Neural cell (in vitro differentiated cells): ENCODE measurements around the gene ZNF593. TPM values are rescaled to one million over a fixed set of nuclear protein-coding genes. Genes with fewer than 3 reads are reported as not detected.

Experiments
- H2AFZ ChIP-seq: fragments of 200-600, 300-800 bp; sonication (generic), shearing (Covaris generic); 2 replicates; pipeline ENCODE4 v1.6.0; 2014; ENCODE audit warnings: low read depth, mild to moderate bottlenecking, antibody characterized with exemption, low read length, moderate library complexity
- H3F3A ChIP-seq: fragments of 200-600 bp; shearing (Covaris generic); 2 replicates; pipeline ENCODE4 v1.6.1; 2016; ENCODE audit warnings: mild to moderate bottlenecking, moderate library complexity, mixed read lengths, antibody characterized with exemption, low read length; ENCODE audit not compliant: insufficient read depth, poor library complexity, severe bottlenecking
- H3K27ac ChIP-seq: fragments of 200-600, 300-800 bp; sonication (generic), shearing (Covaris generic); 2 replicates; pipeline ENCODE4 v1.5.1; 2014; ENCODE audit warnings: mild to moderate bottlenecking, low read length, moderate library complexity
- H3K27me3 ChIP-seq: fragments of 300-800, 200-600 bp; sonication (generic), shearing (Covaris generic); 2 replicates; pipeline ENCODE4 v1.6.0; 2014; ENCODE audit warnings: mild to moderate bottlenecking, low read depth, low read length, moderate library complexity; ENCODE audit not compliant: insufficient read depth
- H3K36me3 ChIP-seq: fragments of 300-800, 200-600 bp; sonication (generic), shearing (Covaris generic); 2 replicates; pipeline ENCODE4 v1.5.1; 2014; ENCODE audit warnings: mild to moderate bottlenecking, antibody characterized with exemption, low read length, moderate library complexity; ENCODE audit not compliant: insufficient read depth
- H3K4me2 ChIP-seq: fragments of 300-800, 200-600 bp; sonication (generic), shearing (Covaris generic); 2 replicates; pipeline ENCODE4 v1.6.0; 2014; ENCODE audit warnings: mild to moderate bottlenecking, low read length
- H3K4me3 ChIP-seq: fragments of 300-800, 200-600 bp; sonication (generic), shearing (Covaris generic); 2 replicates; pipeline ENCODE4 v1.5.1; 2014; ENCODE audit warnings: mild to moderate bottlenecking, low read length, moderate library complexity
- H3K79me2 ChIP-seq: fragments of 200-600 bp; shearing (Covaris generic); replicated peaks from 2 replicates; pipeline ENCODE4 v1.6.0; 2014; ENCODE audit warnings: mild to moderate bottlenecking, low read length, moderate library complexity; ENCODE audit not compliant: insufficient read depth
- H3K9ac ChIP-seq: fragments of 300-800, 200-600 bp; sonication (generic), shearing (Covaris generic); 2 replicates; pipeline ENCODE4 v1.6.1; 2016; ENCODE audit warnings: mild to moderate bottlenecking, low read length, mixed read lengths
- H3K9me2 ChIP-seq: fragments of 200-600 bp; shearing (Covaris generic); 2 replicates; pipeline ENCODE4 v1.6.1; 2016; ENCODE audit warnings: mild to moderate bottlenecking, low read length, mixed read lengths; ENCODE audit not compliant: insufficient read depth
- H3K9me3 ChIP-seq: fragments of 200-600, 300-800 bp; sonication (generic), shearing (Covaris generic); 2 replicates; pipeline ENCODE4 v1.6.1; 2016; ENCODE audit warnings: mild to moderate bottlenecking, mixed run types, low read length, moderate library complexity, mixed read lengths
- H4K20me1 ChIP-seq: fragments of 200-600 bp; shearing (Covaris generic); 2 replicates; pipeline ENCODE4 v1.6.1; 2016; ENCODE audit warnings: mild to moderate bottlenecking, mixed run types; ENCODE audit not compliant: insufficient read depth
- EP300 ChIP-seq: fragments of 450-650 bp; conservative IDR thresholded peaks from 2 replicates; pipeline ENCODE4 v1.6.1; 2014; ENCODE audit warnings: antibody characterized with exemption, mild to moderate bottlenecking, moderate library complexity; ENCODE audit not compliant: poor library complexity, severe bottlenecking
- EZH2 ChIP-seq: fragments of 200-600, 300-800 bp; shearing (Covaris generic), sonication (generic); IDR thresholded peaks from 2 replicates; pipeline ENCODE4 v1.6.1; 2014; ENCODE audit warnings: antibody characterized with exemption, low read length, borderline replicate concordance, mild to moderate bottlenecking; ENCODE audit not compliant: insufficient read depth, poor library complexity, severe bottlenecking
- MXI1 ChIP-seq: fragments of 450-650 bp; conservative IDR thresholded peaks from 2 replicates; pipeline ENCODE4 v1.6.1; 2014; ENCODE audit warnings: antibody characterized with exemption, mild to moderate bottlenecking; ENCODE audit not compliant: poor library complexity, severe bottlenecking
- POLR2AphosphoS5 ChIP-seq: IDR thresholded peaks from 2 replicates; pipeline ENCODE4 v1.6.1; 2012
- RAD21 ChIP-seq: fragments of 450-650 bp; conservative IDR thresholded peaks from 2 replicates; pipeline ENCODE4 v1.6.1; 2014; ENCODE audit warnings: antibody characterized with exemption, mild to moderate bottlenecking, moderate library complexity
- SMC3 ChIP-seq: fragments of 450-650 bp; conservative IDR thresholded peaks from 2 replicates; pipeline ENCODE4 v1.6.1; 2014; ENCODE audit warnings: antibody characterized with exemption, mild to moderate bottlenecking, moderate library complexity; ENCODE audit not compliant: poor library complexity
- TAF1 ChIP-seq: IDR thresholded peaks from 2 replicates; pipeline ENCODE4 v1.6.1; 2012; ENCODE audit warnings: low read depth
- polyA plus RNA-seq: library from polyadenylated mRNA; depleted of rRNA; stranded (reverse); fragments of >200 nt; gene quantifications from 2 replicates; pipeline ENCODE4 v1.2.3, GENCODE V29; 2014
- TF ChIP-seq, protein P1 (sequence below): IDR thresholded peaks from 2 replicates; pipeline ENCODE4 v1.6.1; 2012; ENCODE audit warnings: borderline replicate concordance
- TF ChIP-seq, protein P2 (sequence below): fragments of 450-650 bp; IDR thresholded peaks from 2 replicates; pipeline ENCODE4 v1.5.1; 2014; ENCODE audit warnings: antibody characterized with exemption, mild to moderate bottlenecking, moderate library complexity; ENCODE audit not compliant: poor library complexity, severe bottlenecking

ZNF593 gene
- polyA plus RNA-seq, 1 donor from 2014 or later: 25.0 TPM

DNA sequence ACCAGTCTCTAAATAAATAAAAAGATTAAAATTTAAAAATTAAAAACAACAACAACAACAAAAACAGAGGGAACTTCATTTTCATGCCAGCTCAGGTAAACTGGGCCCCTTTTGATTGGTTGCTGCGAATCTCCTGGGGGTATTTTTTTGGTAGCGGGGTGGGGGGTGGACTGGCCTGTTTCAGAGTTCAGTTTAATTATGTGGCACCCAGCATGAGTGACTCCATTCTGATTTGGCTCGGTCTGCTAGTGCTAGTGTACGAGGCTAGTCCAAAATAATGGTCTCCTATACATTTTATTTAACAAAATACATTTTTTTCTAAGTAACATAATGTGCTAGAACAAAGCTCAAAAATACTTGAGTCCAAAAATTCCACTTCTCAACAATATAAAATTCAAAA is 39.9 kb upstream of the ZNF593 start:
- Histone ChIP-seq H4K20me1 (no peaks in the 10 kb centered on the region), H3K4me3 (no peak overlapping the region), H3K27ac (no peak overlapping the region), H3F3A (no peaks in the 10 kb centered on the region), H3K4me2 (no peak overlapping the region), H3K9me2 (no peaks in the 10 kb centered on the region), H3K9ac (no peak overlapping the region), H3K36me3 (no peaks in the 10 kb centered on the region), H3K79me2 (no peaks in the 10 kb centered on the region), H3K9me3 (no peaks in the 10 kb centered on the region), H2AFZ (no peak overlapping the region), H3K27me3 (no peaks in the 10 kb centered on the region)
- no peak for TF ChIP-seq EZH2
- no peak for TF ChIP-seq POLR2AphosphoS5
- no peak for TF ChIP-seq EP300
- TF ChIP-seq RAD21: no peak
- TF ChIP-seq, protein P1, sequence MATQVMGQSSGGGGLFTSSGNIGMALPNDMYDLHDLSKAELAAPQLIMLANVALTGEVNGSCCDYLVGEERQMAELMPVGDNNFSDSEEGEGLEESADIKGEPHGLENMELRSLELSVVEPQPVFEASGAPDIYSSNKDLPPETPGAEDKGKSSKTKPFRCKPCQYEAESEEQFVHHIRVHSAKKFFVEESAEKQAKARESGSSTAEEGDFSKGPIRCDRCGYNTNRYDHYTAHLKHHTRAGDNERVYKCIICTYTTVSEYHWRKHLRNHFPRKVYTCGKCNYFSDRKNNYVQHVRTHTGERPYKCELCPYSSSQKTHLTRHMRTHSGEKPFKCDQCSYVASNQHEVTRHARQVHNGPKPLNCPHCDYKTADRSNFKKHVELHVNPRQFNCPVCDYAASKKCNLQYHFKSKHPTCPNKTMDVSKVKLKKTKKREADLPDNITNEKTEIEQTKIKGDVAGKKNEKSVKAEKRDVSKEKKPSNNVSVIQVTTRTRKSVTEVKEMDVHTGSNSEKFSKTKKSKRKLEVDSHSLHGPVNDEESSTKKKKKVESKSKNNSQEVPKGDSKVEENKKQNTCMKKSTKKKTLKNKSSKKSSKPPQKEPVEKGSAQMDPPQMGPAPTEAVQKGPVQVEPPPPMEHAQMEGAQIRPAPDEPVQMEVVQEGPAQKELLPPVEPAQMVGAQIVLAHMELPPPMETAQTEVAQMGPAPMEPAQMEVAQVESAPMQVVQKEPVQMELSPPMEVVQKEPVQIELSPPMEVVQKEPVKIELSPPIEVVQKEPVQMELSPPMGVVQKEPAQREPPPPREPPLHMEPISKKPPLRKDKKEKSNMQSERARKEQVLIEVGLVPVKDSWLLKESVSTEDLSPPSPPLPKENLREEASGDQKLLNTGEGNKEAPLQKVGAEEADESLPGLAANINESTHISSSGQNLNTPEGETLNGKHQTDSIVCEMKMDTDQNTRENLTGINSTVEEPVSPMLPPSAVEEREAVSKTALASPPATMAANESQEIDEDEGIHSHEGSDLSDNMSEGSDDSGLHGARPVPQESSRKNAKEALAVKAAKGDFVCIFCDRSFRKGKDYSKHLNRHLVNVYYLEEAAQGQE: no peak

DNA sequence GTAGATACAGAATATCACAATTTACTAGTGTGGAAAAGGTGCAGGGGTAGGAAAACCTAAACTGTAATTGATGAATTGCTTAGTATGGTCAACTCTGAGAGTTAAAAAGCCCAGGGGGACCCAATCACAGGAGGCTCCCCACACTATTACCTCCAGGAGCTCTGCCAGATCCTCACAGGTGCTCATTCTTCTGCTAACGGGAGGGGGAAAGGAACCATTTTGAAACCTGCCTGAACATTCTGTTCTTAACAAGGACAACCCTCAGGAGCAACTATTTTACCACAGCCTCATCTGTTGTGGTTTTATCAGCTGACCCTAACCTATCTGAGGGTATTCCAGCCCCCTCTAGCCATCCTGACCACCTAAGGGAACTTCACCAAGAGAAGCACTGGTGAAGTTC is 39.0 kb upstream of the ZNF593 start:
- no peaks in the 10 kb centered on the region for H3K27me3 ChIP-seq
- H3K27ac ChIP-seq: no peak overlapping the region
- H3K9ac ChIP-seq: no peak overlapping the region
- TF ChIP-seq POLR2AphosphoS5: no peak
- no peak for TF ChIP-seq EZH2
- no peak for TF ChIP-seq SMC3
- TF ChIP-seq MXI1: no peak
- no peak for TF ChIP-seq TAF1
- TF ChIP-seq, protein P2, sequence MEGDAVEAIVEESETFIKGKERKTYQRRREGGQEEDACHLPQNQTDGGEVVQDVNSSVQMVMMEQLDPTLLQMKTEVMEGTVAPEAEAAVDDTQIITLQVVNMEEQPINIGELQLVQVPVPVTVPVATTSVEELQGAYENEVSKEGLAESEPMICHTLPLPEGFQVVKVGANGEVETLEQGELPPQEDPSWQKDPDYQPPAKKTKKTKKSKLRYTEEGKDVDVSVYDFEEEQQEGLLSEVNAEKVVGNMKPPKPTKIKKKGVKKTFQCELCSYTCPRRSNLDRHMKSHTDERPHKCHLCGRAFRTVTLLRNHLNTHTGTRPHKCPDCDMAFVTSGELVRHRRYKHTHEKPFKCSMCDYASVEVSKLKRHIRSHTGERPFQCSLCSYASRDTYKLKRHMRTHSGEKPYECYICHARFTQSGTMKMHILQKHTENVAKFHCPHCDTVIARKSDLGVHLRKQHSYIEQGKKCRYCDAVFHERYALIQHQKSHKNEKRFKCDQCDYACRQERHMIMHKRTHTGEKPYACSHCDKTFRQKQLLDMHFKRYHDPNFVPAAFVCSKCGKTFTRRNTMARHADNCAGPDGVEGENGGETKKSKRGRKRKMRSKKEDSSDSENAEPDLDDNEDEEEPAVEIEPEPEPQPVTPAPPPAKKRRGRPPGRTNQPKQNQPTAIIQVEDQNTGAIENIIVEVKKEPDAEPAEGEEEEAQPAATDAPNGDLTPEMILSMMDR: no peak
- TF ChIP-seq RAD21: no peak
- no peak overlapping the region for H2AFZ ChIP-seq
- no peaks in the 10 kb centered on the region for H3K79me2 ChIP-seq
- H3K4me3 ChIP-seq: no peak overlapping the region
- no peaks in the 10 kb centered on the region for H4K20me1 ChIP-seq
- no peak overlapping the region for H3K4me2 ChIP-seq
- no peaks in the 10 kb centered on the region for H3K36me3 ChIP-seq
- H3K9me3 ChIP-seq: no peaks in the 10 kb centered on the region
- no peaks in the 10 kb centered on the region for H3K9me2 ChIP-seq
- H3F3A ChIP-seq: no peaks in the 10 kb centered on the region
